ENCODE measurements around the gene SSC5D. TPM values are rescaled to one million over a fixed set of nuclear protein-coding genes. Genes with fewer than 3 reads are reported as not detected.

SSC5D gene
- total RNA-seq, 1 experiment from 2014 or later: 0.86 TPM

GRCh38 chr19:55552620-55553019 is 64.4 kb downstream of the SSC5D start:
- Mint-ChIP-seq H3K27me3 (ENCODE audit: insufficient read depth, unreplicated experiment) (no peaks in the 10 kb centered on the region), H3K9me3 (ENCODE audit: unreplicated experiment) (no peaks in the 10 kb centered on the region), H3K4me3 (ENCODE audit: unreplicated experiment) (no peak overlapping the region), H3K4me1 (ENCODE audit: low read depth, unreplicated experiment) (peaks cover 29% of the 10 kb centered on the region), H3K27ac (ENCODE audit: unreplicated experiment) (peak overlapping the region; percentile 62), H3K36me3 (ENCODE audit: insufficient read depth, unreplicated experiment) (no peaks in the 10 kb centered on the region)
- Histone ChIP-seq H3K4me3 (ENCODE audit: low read depth, low read length) (no peak overlapping the region), H3K4me1 (peaks cover 15% of the 10 kb centered on the region), H3K27me3 (replicated peaks; ENCODE audit: control insufficient read depth, insufficient read depth, low read length) (no peaks in the 10 kb centered on the region), H3K36me3 (ENCODE audit: control insufficient read depth, insufficient read depth, low read length) (no peaks in the 10 kb centered on the region), H3K9me3 (no peaks in the 10 kb centered on the region)
- ChIA-PET CTCF (interaction anchor here (0.5 kb wide), 1 partner anchor 18 kb away, joined by 3 read pairs; no protein-coding TSS in a partner anchor), POLR2A (no interaction called here)
- DNase-seq: no peak
- intact Hi-C loops (cut with micrococcal nuclease; ENCODE audit: unreplicated experiment): no loop called here
- BruUV-seq (replicated peaks): no TSS peak
- TF ChIP-seq CTCF (IDR thresholded peaks at IDR 0.05; ENCODE audit: insufficient read depth in 1 of 2, low read depth in 1 of 2, low read length in 1 of 2, severe bottlenecking in 1 of 2, unreplicated experiment in 1 of 2): no peak

- no TSS peak for BruUV-seq (replicated peaks)
- no peaks in the 10 kb centered on the region for H3K27me3 ChIP-seq (replicated peaks; ENCODE audit: control insufficient read depth, insufficient read depth, low read length)
- Mint-ChIP-seq H3K4me3 (ENCODE audit: unreplicated experiment) (no peak overlapping the region), H3K27ac (ENCODE audit: unreplicated experiment) (peak overlapping the region; percentile 62), H3K36me3 (ENCODE audit: insufficient read depth, unreplicated experiment) (no peaks in the 10 kb centered on the region), H3K27me3 (ENCODE audit: insufficient read depth, unreplicated experiment) (no peaks in the 10 kb centered on the region), H3K9me3 (ENCODE audit: unreplicated experiment) (no peaks in the 10 kb centered on the region), H3K4me1 (ENCODE audit: low read depth, unreplicated experiment) (peaks cover 29% of the 10 kb centered on the region)
- ChIA-PET CTCF (interaction anchor here (1.7 kb wide), 1 partner anchor 28 kb away, joined by 3 read pairs; no protein-coding TSS in a partner anchor), POLR2A (interaction anchor here (0.7 to 0.8 kb wide), 2 partner anchors 53 to 77 kb away, joined by 3 to 4 read pairs; no protein-coding TSS in a partner anchor)
- no peaks in the 10 kb centered on the region for H3K36me3 ChIP-seq (ENCODE audit: control insufficient read depth, insufficient read depth, low read length)
- DNase-seq: no peak
- intact Hi-C loops (cut with micrococcal nuclease; ENCODE audit: unreplicated experiment): no loop called here
- no peak overlapping the region for H3K4me3 ChIP-seq (ENCODE audit: low read depth, low read length)
- H3K4me1 ChIP-seq: peaks cover 6% of the 10 kb centered on the region; the same call in 1 of the 2 replicates
- peak in 1 of 2 experiments; percentile 20 for TF ChIP-seq CTCF (IDR thresholded peaks at IDR 0.05; ENCODE audit: insufficient read depth in 1 of 2, low read depth in 1 of 2, low read length in 1 of 2, severe bottlenecking in 1 of 2, unreplicated experiment in 1 of 2)
- H3K9me3 ChIP-seq: no peaks in the 10 kb centered on the region
Observed at GRCh38 chr19:55553217-55554182, 65.3 kb downstream of the SSC5D start.

- H3K27ac Mint-ChIP-seq (ENCODE audit: unreplicated experiment): no peak overlapping the region
- Histone ChIP-seq H3K27me3 (replicated peaks; ENCODE audit: control insufficient read depth, insufficient read depth, low read length) (no peaks in the 10 kb centered on the region), H3K4me1 (no peaks in the 10 kb centered on the region), H3K36me3 (ENCODE audit: control insufficient read depth, insufficient read depth, low read length) (no peaks in the 10 kb centered on the region), H3K4me3 (ENCODE audit: low read depth, low read length) (no peak overlapping the region), H3K9me3 (no peaks in the 10 kb centered on the region)
- H3K36me3 Mint-ChIP-seq (ENCODE audit: insufficient read depth, unreplicated experiment): no peaks in the 10 kb centered on the region
- H3K9me3 Mint-ChIP-seq (ENCODE audit: unreplicated experiment): no peaks in the 10 kb centered on the region
- ChIA-PET POLR2A (no interaction called here), CTCF (interaction anchor here (1.7 kb wide), 1 partner anchor 27 kb away, joined by 3 read pairs; no protein-coding TSS in a partner anchor)
- DNase-seq: no peak
- H3K27me3 Mint-ChIP-seq (ENCODE audit: insufficient read depth, unreplicated experiment): no peaks in the 10 kb centered on the region
- no peak for TF ChIP-seq CTCF (IDR thresholded peaks at IDR 0.05; ENCODE audit: insufficient read depth in 1 of 2, low read depth in 1 of 2, low read length in 1 of 2, severe bottlenecking in 1 of 2, unreplicated experiment in 1 of 2)
- no peak overlapping the region for H3K4me3 Mint-ChIP-seq (ENCODE audit: unreplicated experiment)
- no TSS peak for BruUV-seq (replicated peaks)
- H3K4me1 Mint-ChIP-seq (ENCODE audit: low read depth, unreplicated experiment): peaks cover 29% of the 10 kb centered on the region
- intact Hi-C loops (cut with micrococcal nuclease; ENCODE audit: unreplicated experiment): no loop called here
Observed at GRCh38 chr19:55554302-55554701, 66.1 kb downstream of the SSC5D start.
